Measurements from ENCODE around the gene EML6. TPM values are rescaled to one million over a fixed set of nuclear protein-coding genes. Genes with fewer than 3 reads are reported as not detected.
A peak's percentile ranks its signal among the peaks of the same experiment; 100 is the strongest.

Gene EML6
- total RNA-seq, 1 donor from 2014 or later, result 3.4 TPM

GRCh38 chr2:54944724-54945326 is 221.4 kb downstream of the EML6 start:
- no peak for DNase-seq (ENCODE audit: low spot score)

GRCh38 chr2:54945391-54946219 is 222.1 kb downstream of the EML6 start:
- peak; percentile 38 for DNase-seq (ENCODE audit: low spot score)

- DNase-seq (ENCODE audit: low spot score), result no peak
Measured at GRCh38 chr2:54946220-54946805, 222.9 kb downstream of the EML6 start.

- DNase-seq (ENCODE audit: low spot score), result no peak
Measured at GRCh38 chr2:54947136-54947535, 223.7 kb downstream of the EML6 start.

- no peak for DNase-seq (ENCODE audit: low spot score)
Measured at GRCh38 chr2:54947646-54948045, 224.2 kb downstream of the EML6 start.

GRCh38 chr2:54948120-54948519 is 224.7 kb downstream of the EML6 start:
- no peak for DNase-seq (ENCODE audit: low spot score)

- no peak for DNase-seq (ENCODE audit: low spot score)
Measured at GRCh38 chr2:54949431-54949830, 226.0 kb downstream of the EML6 start.

- DNase-seq (ENCODE audit: low spot score), result no peak
Measured at GRCh38 chr2:54950811-54951210, 227.3 kb downstream of the EML6 start.

- DNase-seq (ENCODE audit: low spot score), result no peak
Measured at GRCh38 chr2:54952425-54952824, 229.0 kb downstream of the EML6 start.

- no peak for DNase-seq (ENCODE audit: low spot score)
Measured at GRCh38 chr2:54952978-54953456, 229.6 kb downstream of the EML6 start.

GRCh38 chr2:54954158-54954557 is 230.7 kb downstream of the EML6 start:
- no peak for DNase-seq (ENCODE audit: low spot score)

GRCh38 chr2:54954705-54955357 is 231.4 kb downstream of the EML6 start:
- DNase-seq (ENCODE audit: low spot score), result no peak

GRCh38 chr2:54955358-54956110 is 232.1 kb downstream of the EML6 start:
- no peak for DNase-seq (ENCODE audit: low spot score)

GRCh38 chr2:54956111-54956627 is 232.7 kb downstream of the EML6 start:
- DNase-seq (ENCODE audit: low spot score), result peak; percentile 33

- no peak for DNase-seq (ENCODE audit: low spot score)
Measured at GRCh38 chr2:54957321-54957999, 234.0 kb downstream of the EML6 start.

- DNase-seq (ENCODE audit: low spot score), result peak; percentile 18
Measured at GRCh38 chr2:54958717-54959371, 235.4 kb downstream of the EML6 start.

- no peak for DNase-seq (ENCODE audit: low spot score)
Measured at GRCh38 chr2:54960164-54960563, 236.7 kb downstream of the EML6 start.

GRCh38 chr2:54962511-54962910 is 239.0 kb downstream of the EML6 start:
- no peak for DNase-seq (ENCODE audit: low spot score)

GRCh38 chr2:54962935-54963440 is 239.5 kb downstream of the EML6 start:
- no peak for DNase-seq (ENCODE audit: low spot score)

GRCh38 chr2:54963476-54963875 is 240.0 kb downstream of the EML6 start:
- DNase-seq (ENCODE audit: low spot score), result no peak

Data from umbilical cord (tissue), 2 donors.